Activated T-helper 9 cell treated with anti-CD3 and anti-CD28 coated beads, Interleukin-2, amount 50 U/mL, for 16 hours (primary cell): ENCODE results near the gene PTPN14.
"Not testable (repeated sequence)": the region's sequence is repeated elsewhere in the genome, so short reads cannot be mapped to it uniquely, and the experiment has no call there.

Experiments
- DNase-seq: peaks from one replicate; pipeline ENCODE4 v3.0.0-alpha.2; 2020; ENCODE audit warnings: low read depth

The PTPN14 gene

DNA sequence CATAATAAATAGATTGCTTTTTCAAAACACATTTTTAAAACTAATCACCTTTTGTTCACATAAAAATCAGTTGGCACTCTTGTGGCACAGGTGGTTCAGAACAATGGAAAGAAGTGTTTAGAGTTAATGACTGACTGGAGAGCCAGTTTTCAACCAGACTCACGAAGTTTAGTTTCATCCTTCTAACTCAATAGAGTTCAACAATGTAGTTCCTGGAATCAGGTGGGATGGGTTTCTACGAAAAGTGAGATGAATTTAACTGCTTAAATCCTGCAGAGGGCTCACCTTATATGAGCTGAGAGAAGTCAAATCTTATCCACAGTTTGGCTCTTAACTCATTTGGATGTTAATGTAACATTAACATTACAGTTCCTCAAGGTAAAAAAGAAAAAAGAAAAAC is 153.9 kb downstream of the PTPN14 start:
- no peak for DNase-seq

- no peak for DNase-seq
These were observed 155.1 kb downstream of the PTPN14 start for GRCh38 chr1:214396330-214396729.

DNA sequence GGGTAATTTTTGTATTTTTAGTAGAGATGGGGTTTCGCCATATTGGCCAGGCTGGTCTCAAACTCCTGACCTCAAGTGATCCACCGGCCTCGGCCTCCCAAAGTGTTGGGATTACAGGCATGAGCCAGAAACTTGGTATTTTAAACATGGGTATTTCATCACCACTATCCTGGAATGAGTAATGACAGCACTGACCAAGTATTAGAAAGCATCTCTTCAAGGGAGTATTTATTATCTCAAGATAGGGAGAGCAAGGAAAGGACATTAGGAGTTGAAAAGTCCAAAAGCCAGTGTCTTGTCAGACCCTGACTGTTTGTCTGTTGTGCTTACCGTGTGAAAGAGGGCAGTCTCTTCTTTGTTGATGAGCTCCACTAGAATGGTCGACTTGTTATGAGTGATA is 156.8 kb downstream of the PTPN14 start:
- not testable (repeated sequence) for DNase-seq

DNA sequence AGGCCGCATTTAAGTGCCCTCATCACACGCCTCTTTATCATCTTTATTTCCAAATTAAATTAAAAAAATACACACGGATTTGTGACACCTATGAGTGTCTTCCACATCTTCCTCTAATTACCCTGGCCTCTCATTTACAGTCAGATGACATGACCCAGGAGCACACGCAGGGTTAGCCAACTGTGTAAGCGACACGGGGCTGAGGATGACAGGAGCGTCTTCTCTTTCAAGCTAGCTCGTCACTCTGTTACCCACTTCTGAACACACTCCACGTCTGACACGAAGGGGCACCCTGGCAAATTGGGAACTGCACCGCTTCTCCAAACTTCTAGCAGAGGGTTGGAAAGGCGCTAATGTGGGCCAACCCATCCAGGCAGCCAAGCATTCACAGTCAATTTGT is 158.3 kb downstream of the PTPN14 start:
- DNase-seq, result no peak

DNA sequence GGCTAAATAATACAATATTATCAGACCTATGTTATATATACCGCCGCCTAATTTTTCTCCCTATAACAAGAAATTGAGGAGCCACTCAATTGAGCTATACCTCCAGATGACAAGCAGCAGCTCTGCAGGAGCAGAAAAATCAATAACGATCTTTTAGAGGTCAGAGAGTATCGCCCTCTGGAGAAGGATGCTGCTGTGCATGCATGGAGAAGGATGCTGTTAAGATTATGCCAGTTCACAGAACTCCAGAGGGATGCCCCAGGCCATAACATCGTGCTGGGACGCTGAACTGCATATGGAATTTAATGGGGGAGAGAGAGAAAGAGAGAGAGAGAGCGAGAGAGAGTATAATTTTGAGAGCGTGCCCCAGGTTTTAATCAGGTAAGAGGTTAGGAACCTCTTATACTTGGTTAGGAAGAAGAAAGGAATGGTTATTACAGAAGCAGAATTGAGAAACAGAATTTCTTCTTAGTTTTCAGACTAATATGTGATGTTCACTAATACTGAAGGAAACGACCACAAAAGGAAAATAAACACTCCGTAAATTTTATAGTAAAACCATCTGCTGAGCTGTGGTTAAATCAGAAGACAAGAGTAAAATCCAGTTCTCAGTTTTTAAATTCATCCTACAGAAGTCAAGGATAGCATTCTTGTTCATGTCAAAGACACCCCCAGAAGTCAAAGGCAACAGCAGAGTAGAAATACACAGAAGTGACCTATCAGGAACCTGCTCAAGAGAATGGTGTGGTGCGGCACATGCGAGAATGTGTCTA is 159.3 kb downstream of the PTPN14 start:
- no peak for DNase-seq

DNA sequence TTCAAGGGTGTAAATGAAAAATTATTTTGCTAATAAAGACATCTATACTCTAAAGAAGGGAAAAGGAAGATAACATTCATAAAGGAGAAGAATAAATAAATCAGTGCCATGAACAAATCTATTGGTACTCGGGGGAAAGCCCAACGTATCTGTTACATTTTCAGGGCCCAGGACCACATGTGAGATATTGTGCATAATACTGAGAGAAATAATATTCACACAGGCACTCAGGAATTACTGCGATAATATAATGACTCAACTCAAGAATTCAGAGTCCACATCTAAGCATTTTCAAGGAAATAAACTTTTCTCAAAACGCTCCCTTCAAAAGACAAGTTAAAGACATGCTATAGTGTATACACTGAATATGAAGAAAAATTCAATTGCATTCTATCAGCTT is 161.7 kb downstream of the PTPN14 start:
- DNase-seq, result no peak

GRCh38 chr1:214386747-214387146 is 164.7 kb downstream of the PTPN14 start:
- DNase-seq, result no peak

DNA sequence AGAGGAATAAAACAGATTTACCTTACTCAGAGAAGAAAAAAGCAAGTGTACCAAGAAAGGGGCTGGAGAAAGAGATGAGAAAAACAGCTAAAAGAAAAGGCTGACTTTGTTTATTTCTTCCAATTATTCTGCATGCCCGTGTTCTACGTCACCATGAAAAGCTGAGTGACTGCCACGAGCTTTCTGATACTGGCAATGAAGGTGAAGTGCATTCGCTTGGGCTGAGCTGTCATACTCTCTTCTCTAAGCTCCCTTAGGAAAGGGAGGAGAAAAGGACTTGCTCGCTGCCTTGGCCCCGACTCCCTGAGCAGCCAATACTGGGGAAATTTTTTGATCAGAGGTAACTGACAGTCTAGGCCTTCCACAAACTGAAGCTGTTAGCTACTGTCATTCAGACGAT is 165.1 kb downstream of the PTPN14 start:
- DNase-seq, result no peak

DNA sequence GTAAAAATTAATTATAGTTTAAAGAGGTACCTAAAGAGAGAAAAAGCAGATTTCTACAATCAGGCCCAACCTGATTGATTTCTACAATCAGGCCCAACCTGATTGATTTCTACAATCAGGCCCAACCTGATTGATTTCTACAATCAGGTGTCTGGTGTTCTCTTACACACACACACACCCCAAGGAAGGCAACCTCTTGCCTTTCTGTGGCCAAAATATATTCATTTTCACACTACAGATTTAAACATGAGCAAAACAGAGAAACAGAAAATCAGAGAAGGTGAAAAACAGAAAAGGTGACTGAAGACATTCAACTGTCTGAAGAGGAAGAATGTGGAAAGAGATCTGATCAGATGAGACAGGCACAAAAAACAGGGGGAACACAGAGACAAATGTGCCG is 166.0 kb downstream of the PTPN14 start:
- no peak for DNase-seq

DNA sequence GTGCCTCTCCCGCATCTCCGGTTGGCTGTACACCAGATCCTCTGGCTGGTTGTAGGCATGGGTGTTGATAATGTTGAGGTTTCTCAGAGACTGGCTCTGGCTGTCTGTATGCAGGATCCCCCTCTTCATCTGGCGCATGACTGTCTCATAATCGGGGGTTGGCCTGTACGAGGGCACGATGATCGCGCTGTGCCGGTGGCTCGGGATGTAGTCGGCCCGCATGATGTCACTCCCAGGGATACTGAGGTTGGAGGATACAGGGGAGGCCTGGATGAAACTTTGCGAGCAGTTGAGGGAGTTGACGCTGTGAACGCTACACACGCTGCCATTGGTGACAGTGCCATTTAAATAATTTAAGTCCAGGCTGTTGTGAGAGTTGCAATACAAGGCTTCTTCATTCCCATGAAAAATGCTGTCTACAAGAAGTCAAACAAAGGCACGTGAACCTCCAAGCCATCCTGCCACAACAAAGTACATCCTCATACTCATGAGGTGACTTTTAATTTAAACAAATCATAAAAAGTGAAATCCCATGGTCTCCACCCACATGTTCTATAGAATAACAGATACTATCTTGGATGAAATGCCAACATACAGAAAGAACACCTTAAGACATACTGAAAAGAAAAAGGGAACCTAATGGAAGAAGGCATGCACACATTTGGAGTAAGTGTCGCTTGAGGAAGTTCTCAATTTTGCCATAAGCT is 166.9 kb downstream of the PTPN14 start:
- DNase-seq, result no peak

GRCh38 chr1:214383381-214384372 is 167.7 kb downstream of the PTPN14 start:
- DNase-seq, result no peak

GRCh38 chr1:214380986-214381695 is 170.3 kb downstream of the PTPN14 start:
- no peak for DNase-seq

- no peak for DNase-seq
These were observed 171.0 kb downstream of the PTPN14 start for GRCh38 chr1:214380396-214380795.

DNA sequence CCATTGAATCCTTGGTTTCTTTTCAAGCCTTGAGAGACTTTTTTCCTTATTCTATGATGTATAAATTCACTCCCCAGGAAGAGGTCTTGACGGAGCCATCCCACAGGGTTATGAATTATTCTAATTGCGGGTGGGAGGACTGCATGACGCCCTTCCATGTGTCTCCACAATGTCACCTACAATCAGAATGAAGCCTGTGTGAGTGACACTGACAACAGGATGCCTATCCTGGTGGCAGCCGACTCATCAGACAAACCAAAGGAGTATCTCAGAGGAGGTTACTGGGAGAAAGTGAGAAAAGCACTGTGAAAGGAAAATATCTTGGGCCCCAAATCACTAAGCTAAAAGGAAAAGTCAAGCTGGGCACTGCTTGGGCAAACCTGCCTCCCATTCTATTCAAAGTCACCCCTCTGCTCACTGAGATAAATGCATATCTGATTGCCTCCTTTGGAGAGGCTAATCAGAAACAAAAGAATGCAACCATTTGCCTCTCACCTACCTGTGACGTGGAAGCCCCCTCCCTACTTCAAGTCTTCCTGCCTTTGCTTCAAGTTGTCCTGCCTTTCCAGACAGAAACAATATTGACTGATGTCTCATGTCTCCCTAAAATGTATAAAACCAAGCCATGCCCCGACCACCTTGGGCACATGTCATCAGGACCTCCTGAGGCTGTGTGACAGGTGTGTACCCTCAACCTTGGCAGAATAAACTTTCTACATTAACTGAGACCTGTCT is 172.0 kb downstream of the PTPN14 start:
- DNase-seq, result no peak

- no peak for DNase-seq
These were observed 172.9 kb downstream of the PTPN14 start for GRCh38 chr1:214378492-214378891.

- no peak for DNase-seq
These were observed 173.5 kb downstream of the PTPN14 start for GRCh38 chr1:214377886-214378285.

GRCh38 chr1:214377485-214377884 is 173.9 kb downstream of the PTPN14 start:
- DNase-seq, result no peak

DNA sequence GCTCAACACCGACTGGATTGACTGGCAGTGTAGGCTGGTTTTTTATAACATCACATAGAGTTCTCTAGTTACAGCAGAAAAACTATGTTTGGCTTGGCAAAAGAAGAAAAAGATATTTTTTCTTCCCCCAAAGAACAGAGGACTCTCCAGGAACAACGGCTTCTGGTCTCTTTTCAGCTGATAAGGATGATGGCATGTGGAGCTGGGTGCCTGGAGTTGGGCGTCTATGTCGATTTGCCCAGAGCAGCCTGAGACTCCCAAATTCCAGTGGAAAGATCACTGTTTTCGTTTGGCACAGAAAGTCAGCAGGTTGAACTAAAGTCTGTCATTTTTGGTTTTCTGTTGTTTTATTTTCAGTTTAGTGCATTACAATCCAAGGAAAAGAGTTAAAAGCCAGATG is 179.3 kb downstream of the PTPN14 start:
- no peak for DNase-seq

DNA sequence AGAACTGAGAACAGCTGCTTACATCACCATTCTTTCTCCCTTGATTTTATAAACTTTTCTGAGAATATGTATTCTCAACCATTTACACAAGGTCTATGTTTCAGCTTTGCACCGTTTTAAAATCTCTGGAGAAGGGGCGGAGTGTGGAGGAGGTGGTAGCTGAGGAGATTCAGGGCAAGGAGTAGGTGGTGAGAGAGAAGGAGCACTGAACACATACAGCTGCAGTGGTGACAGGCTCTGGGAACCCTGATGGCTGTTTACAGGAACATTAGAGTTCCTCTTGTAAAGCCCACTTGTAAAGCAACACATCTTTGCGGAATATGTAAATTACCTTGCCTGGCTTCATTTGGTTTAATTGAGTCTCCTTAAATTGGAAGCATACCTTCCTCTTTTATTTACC is 180.8 kb downstream of the PTPN14 start:
- no peak for DNase-seq

DNA sequence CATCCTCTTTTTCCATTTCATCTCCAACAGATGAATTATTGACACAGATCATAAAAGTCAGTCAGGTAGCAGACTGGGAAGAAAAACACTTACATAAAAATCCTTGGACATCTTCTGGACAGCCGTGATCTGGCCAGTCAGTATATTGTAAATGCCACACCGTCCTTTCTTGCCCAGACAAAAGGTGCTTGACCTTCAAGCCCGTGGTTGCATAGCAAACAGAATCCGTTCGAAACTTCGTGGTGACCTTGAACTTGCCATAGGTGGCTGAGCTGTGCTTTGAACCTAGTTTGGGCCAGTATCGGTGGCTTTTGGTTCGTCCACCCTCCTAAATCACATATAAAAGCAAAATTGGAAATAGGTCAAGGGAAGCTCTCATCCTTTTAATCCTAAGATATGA is 182.0 kb downstream of the PTPN14 start:
- DNase-seq, result no peak

GRCh38 chr1:214367841-214368240 is 183.6 kb downstream of the PTPN14 start:
- no peak for DNase-seq
